Caco-2 (cell line): ENCODE data around the gene TSC22D3. TPM values are rescaled to one million over a fixed set of nuclear protein-coding genes. Genes with fewer than 3 reads are reported as not detected.

Experiments
- BruUV-seq: library from RNA; stranded (reverse); fragments of 400-500 nt; replicated peaks from 2 replicates; lab custom pipeline; 2021; lab: Mats Ljungman, UMichigan
- CTCF ChIA-PET: fragments of 300-600 bp; sonication (Branson Sonifier 250); formaldehyde crosslinking; loops from one replicate; lab custom pipeline; 2022; ENCODE audit warnings: antibody characterized with exemption; lab: Charles Lee
- POLR2A ChIA-PET: fragments of 300-600 bp; sonication (Branson Sonifier 250); formaldehyde crosslinking; loops from one replicate; lab custom pipeline; 2022; ENCODE audit warnings: antibody characterized with exemption; lab: Charles Lee
- DNase-seq, 2 experiments: peaks; one replicate each; pipeline versions ENCODE4 v3.0.0 to v3.0.0-alpha.2; 2020 to 2022
- H3K27me3 ChIP-seq: replicated peaks from 2 replicates; pipeline ENCODE4 v1.6.0; 2011; ENCODE audit warnings: low read length; ENCODE audit not compliant: control insufficient read depth, insufficient read depth
- H3K36me3 ChIP-seq: 2 replicates; pipeline ENCODE4 v1.5.1; 2011; ENCODE audit warnings: low read length; ENCODE audit not compliant: control insufficient read depth, insufficient read depth
- H3K4me1 ChIP-seq: fragments of 250-450 bp; sonication (Bioruptor Pico); 2 replicates; pipeline ENCODE4 v1.5.1; 2020; ENCODE audit warnings: mild to moderate bottlenecking
- H3K4me3 ChIP-seq: 2 replicates; pipeline ENCODE4 v1.5.1; 2011; ENCODE audit warnings: low read depth, mild to moderate bottlenecking, control low read depth, low read length
- H3K9me3 ChIP-seq: fragments of 250-450 bp; sonication (Bioruptor Pico); 2 replicates; pipeline ENCODE4 v1.5.1; 2020; ENCODE audit warnings: mild to moderate bottlenecking, moderate library complexity
- H3K27ac Mint-ChIP-seq: one replicate; pipeline ENCODE4 v1.8.0; 2022; ENCODE audit warnings: mixed read lengths; ENCODE audit not compliant: unreplicated experiment
- H3K27me3 Mint-ChIP-seq: one replicate; pipeline ENCODE4 v1.8.0; 2022; ENCODE audit warnings: mixed read lengths; ENCODE audit not compliant: insufficient read depth, unreplicated experiment
- H3K36me3 Mint-ChIP-seq: one replicate; pipeline ENCODE4 v1.8.0; 2022; ENCODE audit warnings: mild to moderate bottlenecking, mixed read lengths; ENCODE audit not compliant: insufficient read depth, unreplicated experiment
- H3K4me1 Mint-ChIP-seq: one replicate; pipeline ENCODE4 v1.8.0; 2022; ENCODE audit warnings: low read depth, mixed read lengths; ENCODE audit not compliant: unreplicated experiment
- H3K4me3 Mint-ChIP-seq: one replicate; pipeline ENCODE4 v1.8.0; 2022; ENCODE audit warnings: mild to moderate bottlenecking, moderate library complexity, mixed read lengths; ENCODE audit not compliant: unreplicated experiment
- H3K9me3 Mint-ChIP-seq: one replicate; pipeline ENCODE4 v1.8.0; 2022; ENCODE audit warnings: mixed read lengths; ENCODE audit not compliant: unreplicated experiment
- CTCF ChIP-seq, 2 experiments: fragments of 200-600 bp in 1 of 2; IDR thresholded peaks; 1 replicate in 1 of 2; 2 replicates in 1 of 2; pipeline versions ENCODE4 v1.5.1 to v1.8.0; 2011 to 2022; ENCODE audit warnings: antibody characterized with exemption in 1 of 2, control low read depth in 1 of 2, inconsistent platforms in 1 of 2, low read depth in 1 of 2, low read length in 1 of 2, mild to moderate bottlenecking in 1 of 2, moderate library complexity in 1 of 2; ENCODE audit not compliant: insufficient read depth in 1 of 2, severe bottlenecking in 1 of 2, unreplicated experiment in 1 of 2
- intact Hi-C: fragments of 100-400 bp; cut with micrococcal nuclease; formaldehyde crosslinking; loops from one replicate; pipeline ENCODE4 v1.10.0; 2022; ENCODE audit not compliant: unreplicated experiment
- total RNA-seq: library from RNA; stranded (reverse); gene quantifications from 2 replicates; pipeline ENCODE4 v1.2.3, GENCODE V29; 2022

The TSC22D3 gene
- total RNA-seq, 1 experiment from 2014 or later = 2.2 TPM

GRCh38 chrX:107676559-107677378 lies 98.8 kb downstream of the TSC22D3 start:
- no peaks in the 10 kb centered on the region for H3K36me3 ChIP-seq
- Mint-ChIP-seq H3K9me3 (no peaks in the 10 kb centered on the region), H3K27me3 (no peaks in the 10 kb centered on the region), H3K27ac (peak overlapping the region; percentile 88), H3K4me3 (peak overlapping the region; percentile 82), H3K36me3 (peaks cover 4% of the 10 kb centered on the region), H3K4me1 (peaks cover 8% of the 10 kb centered on the region)
- no peaks in the 10 kb centered on the region for H3K9me3 ChIP-seq
- TF ChIP-seq CTCF (IDR thresholded peaks at IDR 0.05; ENCODE audit: insufficient read depth in 1 of 2, low read depth in 1 of 2, low read length in 1 of 2, severe bottlenecking in 1 of 2, unreplicated experiment in 1 of 2) = no peak
- CTCF ChIA-PET = interaction anchor here (0.6 to 1.3 kb wide), 3 partner anchors 40 to 101 kb away, joined by 3 to 4 read pairs (median 3); partner anchors contain the start of gene NCBP2L
- peak; percentile 73 to 78 for DNase-seq
- H3K27me3 ChIP-seq = no peaks in the 10 kb centered on the region
- peak overlapping the region; percentile 38 for H3K4me3 ChIP-seq
- BruUV-seq = no TSS peak
- POLR2A ChIA-PET = no interaction called here
- H3K4me1 ChIP-seq = 0 out of 2 replicates have a peak, but pooled peaks cover 6% of the 10 kb centered on the region
- intact Hi-C loops = no loop called here

GRCh38 chrX:107675823-107676555 lies 99.6 kb downstream of the TSC22D3 start:
- H3K27me3 Mint-ChIP-seq = no peaks in the 10 kb centered on the region
- peak overlapping the region; percentile 82 for H3K4me3 Mint-ChIP-seq
- H3K27ac Mint-ChIP-seq = peak overlapping the region; percentile 88
- ChIA-PET POLR2A (no interaction called here), CTCF (no interaction called here)
- H3K4me1 Mint-ChIP-seq = peaks cover 8% of the 10 kb centered on the region
- TSS peak; percentile 59 for BruUV-seq
- no peak for DNase-seq
- no peak for TF ChIP-seq CTCF (IDR thresholded peaks at IDR 0.05; ENCODE audit: insufficient read depth in 1 of 2, low read depth in 1 of 2, low read length in 1 of 2, severe bottlenecking in 1 of 2, unreplicated experiment in 1 of 2)
- H3K36me3 Mint-ChIP-seq = peaks cover 4% of the 10 kb centered on the region
- no peaks in the 10 kb centered on the region for H3K27me3 ChIP-seq
- H3K4me1 ChIP-seq = 0 out of 2 replicates have a peak, but pooled peaks cover 6% of the 10 kb centered on the region
- intact Hi-C loops = no loop called here
- peak overlapping the region; percentile 38 for H3K4me3 ChIP-seq
- H3K9me3 Mint-ChIP-seq = no peaks in the 10 kb centered on the region
- H3K36me3 ChIP-seq = no peaks in the 10 kb centered on the region
- no peaks in the 10 kb centered on the region for H3K9me3 ChIP-seq

- H3K9me3 ChIP-seq = no peaks in the 10 kb centered on the region
- no peaks in the 10 kb centered on the region for H3K9me3 Mint-ChIP-seq
- peaks cover 4% of the 10 kb centered on the region for H3K36me3 Mint-ChIP-seq
- no peak for DNase-seq
- H3K4me1 ChIP-seq = 0 out of 2 replicates have a peak, but pooled peaks cover 6% of the 10 kb centered on the region
- peaks cover 8% of the 10 kb centered on the region for H3K4me1 Mint-ChIP-seq
- H3K4me3 ChIP-seq = no peak overlapping the region
- H3K36me3 ChIP-seq = no peaks in the 10 kb centered on the region
- H3K27me3 Mint-ChIP-seq = no peaks in the 10 kb centered on the region
- TF ChIP-seq CTCF (IDR thresholded peaks at IDR 0.05; ENCODE audit: insufficient read depth in 1 of 2, low read depth in 1 of 2, low read length in 1 of 2, severe bottlenecking in 1 of 2, unreplicated experiment in 1 of 2) = no peak
- CTCF ChIA-PET = no interaction called here
- H3K4me3 Mint-ChIP-seq = peak overlapping the region; percentile 82
- no peak overlapping the region for H3K27ac Mint-ChIP-seq
- BruUV-seq = no TSS peak
- intact Hi-C loops = no loop called here
- POLR2A ChIA-PET = no interaction called here
- H3K27me3 ChIP-seq = no peaks in the 10 kb centered on the region
These were observed 100.3 kb downstream of the TSC22D3 start for GRCh38 chrX:107675365-107675654.
